C1 segment of cervical spinal cord (tissue), 14 donors: Measurements from ENCODE around the gene NME7.
"Not testable (repeated sequence)": the region's sequence is repeated elsewhere in the genome, so short reads cannot be mapped to it uniquely, and the experiment has no call there.

ENCODE experiments used
- DNase-seq, 14 donors: peaks; one replicate each; lab custom pipeline; 2025; lab: John Stamatoyannopoulos, UW

NME7 gene

DNA sequence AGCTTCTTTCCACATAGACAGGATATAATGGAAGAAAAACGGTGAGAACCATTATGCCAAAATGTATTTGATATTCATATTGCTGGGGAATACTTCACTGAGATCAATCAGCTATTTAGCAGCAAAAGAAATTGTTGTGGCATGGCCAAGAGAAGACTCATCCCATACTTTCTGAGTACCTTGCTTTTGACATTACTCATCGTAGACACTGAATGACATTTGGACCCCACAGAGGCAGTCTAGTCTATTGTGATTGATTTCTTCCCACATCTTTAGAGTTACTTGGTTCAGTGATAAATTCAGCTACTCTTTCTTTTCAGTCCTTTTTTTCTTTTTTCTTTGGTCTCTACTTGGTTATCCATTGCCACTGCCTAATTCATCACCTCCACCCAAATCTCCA is 239.0 kb downstream of the NME7 start:
- DNase-seq, result no peak

DNA sequence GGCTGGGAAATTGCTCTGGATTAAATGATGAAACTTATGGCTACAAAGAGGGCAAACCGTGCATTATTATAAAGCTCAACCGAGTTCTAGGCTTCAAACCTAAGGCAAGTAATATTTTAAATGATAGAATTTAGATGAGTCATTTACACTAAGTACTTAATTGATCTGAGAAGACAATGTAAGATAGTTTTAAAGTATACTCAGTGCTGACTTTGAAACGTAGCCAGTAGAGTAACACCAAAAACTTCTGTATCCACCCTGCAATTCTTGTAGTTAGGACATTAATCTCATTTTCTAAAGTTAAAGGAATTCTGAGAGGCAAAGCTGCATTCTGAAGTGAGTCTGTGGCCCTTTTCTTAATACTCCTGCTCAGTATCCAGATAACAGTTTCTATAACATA is 240.3 kb downstream of the NME7 start:
- DNase-seq, result no peak

DNA sequence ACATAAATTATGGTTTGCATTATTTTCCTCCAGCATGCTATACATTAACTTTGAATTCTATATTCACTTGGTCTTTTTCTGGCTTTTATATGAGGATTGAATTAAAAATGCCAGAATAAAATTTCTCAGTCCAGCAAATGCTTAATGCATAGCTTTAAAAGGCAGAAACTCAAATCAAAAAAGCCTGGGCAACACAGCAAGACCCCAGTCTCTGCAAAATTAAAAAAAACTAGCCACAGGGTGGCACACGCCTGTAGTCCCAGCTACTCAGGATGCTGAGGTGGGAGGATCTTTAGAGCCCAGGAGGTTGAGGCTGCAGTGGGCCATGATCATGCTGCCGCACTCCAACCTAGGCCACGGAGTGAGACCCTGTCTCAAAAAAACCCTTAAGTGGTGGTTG is 241.3 kb downstream of the NME7 start:
- no peak for DNase-seq

GRCh38 chr1:169125597-169125996 is 242.0 kb downstream of the NME7 start:
- DNase-seq, result not testable (repeated sequence)

DNA sequence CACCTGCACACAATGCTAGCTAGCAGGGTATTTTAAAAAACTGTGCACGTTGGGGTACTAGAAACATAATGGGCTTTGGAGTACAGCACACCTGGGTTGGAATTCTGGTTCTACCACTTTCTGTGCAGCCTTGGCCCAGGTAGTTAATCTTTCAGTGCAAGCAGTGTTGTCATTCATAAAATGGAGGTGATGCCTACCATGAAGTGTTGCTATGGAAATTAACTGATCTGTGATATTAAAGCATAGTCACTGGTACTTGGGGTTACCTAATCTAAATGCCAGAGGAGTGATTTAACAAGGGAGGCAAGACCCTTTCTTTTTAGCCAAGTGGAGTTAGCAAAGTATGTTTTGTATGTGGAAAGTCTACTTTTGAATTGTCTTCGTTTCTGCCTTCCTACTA is 243.1 kb downstream of the NME7 start:
- no peak for DNase-seq

- no peak for DNase-seq
These were observed 244.6 kb downstream of the NME7 start for GRCh38 chr1:169122976-169123375.

- DNase-seq, result no peak
These were observed 246.3 kb downstream of the NME7 start for GRCh38 chr1:169121146-169121923.

GRCh38 chr1:169120066-169120465 is 247.5 kb downstream of the NME7 start:
- DNase-seq, result no peak

GRCh38 chr1:169119405-169119804 is 248.2 kb downstream of the NME7 start:
- DNase-seq, result no peak

- DNase-seq, result no peak
These were observed 249.4 kb downstream of the NME7 start for GRCh38 chr1:169118227-169118626.

- DNase-seq, result no peak
These were observed 250.0 kb downstream of the NME7 start for GRCh38 chr1:169117599-169117998.

GRCh38 chr1:169117014-169117413 is 250.6 kb downstream of the NME7 start:
- no peak for DNase-seq

DNA sequence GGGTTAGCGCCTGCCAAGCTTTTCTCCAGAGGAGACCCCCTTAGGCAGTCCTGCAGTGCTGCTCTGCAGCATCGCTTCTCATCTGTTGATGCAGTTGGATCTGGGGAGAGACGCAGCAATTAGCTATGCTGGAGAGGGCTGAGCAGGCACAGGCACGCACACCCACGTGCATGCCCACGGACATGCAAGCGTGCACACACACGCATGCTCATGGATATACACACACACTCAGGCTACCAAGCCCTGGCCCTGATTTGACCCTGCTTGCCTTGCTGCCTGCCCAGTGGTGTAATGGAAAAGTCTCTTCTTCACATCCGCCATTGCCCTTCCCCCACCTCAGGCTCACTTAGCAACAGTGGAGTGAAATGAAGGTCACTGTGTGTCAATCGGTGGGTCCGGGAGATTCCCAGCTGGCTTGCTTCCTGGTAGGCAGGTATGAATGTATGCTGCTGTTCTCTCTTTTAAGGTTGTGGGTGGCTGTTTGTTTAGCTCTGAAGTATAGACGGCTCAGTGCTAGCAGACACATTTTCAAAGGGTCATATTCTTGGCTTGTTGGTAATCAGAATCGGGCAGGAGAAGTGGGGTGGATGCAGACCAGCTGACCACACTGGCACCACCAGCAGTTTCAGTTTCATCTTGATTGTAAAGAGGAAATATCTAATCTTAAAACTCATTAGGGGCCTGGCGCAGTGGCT is 251.6 kb downstream of the NME7 start:
- DNase-seq, result peak in 7 of 14 donors; percentile 41 to 64 (median 55)

DNA sequence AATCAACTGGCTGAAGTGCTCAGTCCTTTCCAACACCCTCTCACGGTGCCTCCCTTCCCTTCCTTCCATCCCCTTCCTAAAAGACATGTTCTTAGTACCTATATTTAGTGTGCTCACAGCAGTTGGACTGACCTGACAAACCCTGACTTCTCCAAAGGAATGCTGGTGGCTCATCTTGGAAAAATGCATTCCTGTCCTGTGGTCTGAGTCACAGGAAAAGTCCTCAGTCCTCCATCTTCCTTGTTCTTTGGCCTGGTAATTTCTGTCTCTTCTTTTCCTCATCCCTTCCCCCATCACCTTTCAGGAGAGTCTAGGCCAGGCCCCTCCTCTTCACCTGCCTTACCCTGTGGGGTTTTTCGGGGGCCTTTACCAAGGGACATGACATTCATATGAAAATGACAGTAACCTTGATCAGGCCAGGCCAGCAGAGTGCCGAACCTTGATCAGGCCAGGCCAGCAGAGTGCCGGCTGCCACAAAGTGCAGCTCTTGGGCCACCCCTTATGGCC is 253.9 kb downstream of the NME7 start:
- no peak for DNase-seq

- no peak for DNase-seq
These were observed 255.4 kb downstream of the NME7 start for GRCh38 chr1:169112241-169112640.

DNA sequence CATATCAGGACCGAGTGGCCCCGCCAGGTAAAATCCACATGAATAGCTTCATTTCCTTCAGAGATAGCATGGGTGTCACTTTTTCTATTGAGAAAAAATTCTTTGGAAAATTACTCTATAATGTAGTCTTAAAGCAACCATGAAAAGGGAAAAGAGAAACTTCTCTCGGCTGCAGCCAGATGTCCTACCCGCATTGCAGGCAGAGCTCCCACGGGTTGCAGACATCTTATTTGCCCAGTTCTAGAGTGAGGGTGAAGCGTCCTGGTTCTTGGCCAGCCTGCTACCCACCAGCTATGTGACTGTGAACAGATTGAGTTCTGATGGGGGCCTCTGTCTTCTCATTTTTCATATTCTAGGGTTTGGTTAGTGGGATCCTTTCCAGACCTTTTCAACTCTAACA is 256.1 kb downstream of the NME7 start:
- no peak for DNase-seq

GRCh38 chr1:169110689-169111447 is 256.7 kb downstream of the NME7 start:
- DNase-seq, result peak in 1 of 14 donors; percentile 19

- DNase-seq, result peak in 1 of 14 donors; percentile 27
These were observed 257.4 kb downstream of the NME7 start for GRCh38 chr1:169110236-169110635.

DNA sequence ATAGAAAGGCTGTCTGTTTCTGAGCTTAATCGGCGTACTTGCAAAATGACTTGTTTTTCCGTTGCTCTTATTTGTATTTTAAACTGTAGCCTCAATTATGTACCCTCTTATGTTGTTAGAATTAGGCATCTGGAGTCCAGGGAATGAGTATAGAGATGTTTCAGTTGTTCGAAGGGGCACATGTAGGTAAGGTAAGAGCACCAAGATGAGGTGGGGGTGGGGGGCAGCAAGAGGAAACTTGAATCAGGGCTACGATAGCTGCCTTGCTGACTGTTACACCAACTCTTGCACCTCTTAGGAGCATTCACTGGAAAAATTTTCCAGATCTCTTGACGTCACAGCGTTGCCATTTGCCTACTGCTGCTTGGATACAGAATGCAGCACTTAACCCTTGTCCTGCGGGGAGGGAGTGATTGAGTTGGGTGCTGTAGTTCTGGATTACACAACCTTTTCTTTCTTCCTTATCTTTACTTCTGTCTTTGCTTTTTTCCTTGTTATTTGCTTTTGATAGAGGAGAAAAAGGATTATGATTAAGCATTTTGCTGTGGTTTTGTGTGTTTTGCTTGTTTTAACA is 257.9 kb downstream of the NME7 start:
- DNase-seq, result peak in 10 of 14 donors; percentile 21 to 73 (median 35)

DNA sequence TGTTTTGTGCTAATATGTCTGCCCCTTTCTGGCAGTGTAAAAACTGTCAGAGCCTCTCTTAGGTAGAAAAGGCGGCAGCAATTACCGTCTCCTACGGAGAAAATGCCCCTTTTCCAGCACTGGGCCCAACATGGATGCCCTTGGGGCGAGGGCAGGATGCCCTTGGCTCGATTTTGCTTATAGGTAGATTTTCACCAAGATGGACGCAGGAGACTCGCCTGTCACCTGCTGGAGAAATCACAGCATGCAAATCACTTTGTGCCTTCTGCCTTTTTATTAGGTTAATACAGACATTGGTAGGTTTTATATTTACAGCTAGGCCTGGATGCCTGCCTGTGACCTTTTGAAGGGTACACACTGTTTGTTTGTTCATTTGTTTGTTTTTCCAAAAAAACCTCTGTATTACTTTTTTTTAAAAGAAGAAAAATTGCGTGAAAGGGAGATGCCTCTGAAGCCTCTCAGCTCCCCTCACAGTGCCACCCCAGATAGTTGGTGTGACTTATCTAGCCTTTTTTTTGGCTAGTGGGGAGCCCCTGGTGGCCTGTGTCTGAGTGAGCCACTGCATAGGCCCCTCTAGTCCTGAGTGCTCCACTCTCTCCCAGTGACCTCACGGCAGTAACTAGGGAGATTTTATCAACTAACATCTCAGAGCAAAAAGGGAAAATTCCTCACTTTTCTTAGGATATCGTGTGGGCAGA is 258.6 kb downstream of the NME7 start:
- peak in 5 of 14 donors; percentile 20 to 52 (median 47) for DNase-seq

GRCh38 chr1:169108223-169108622 is 259.4 kb downstream of the NME7 start:
- DNase-seq, result peak in 1 of 14 donors; percentile 52
